ENCODE data around the gene DEDD2.

- no peak for TF ChIP-seq CTCF (IDR thresholded peaks at IDR 0.05)
- TF ChIP-seq POLR2A (IDR thresholded peaks at IDR 0.05), result no peak
Measured at GRCh38 chr19:42253245-42254088, 36.0 kb upstream of the DEDD2 start.

Data from testis (tissue), 2 donors.